ENCODE results near the gene ASTL. TPM values are rescaled to one million over a fixed set of nuclear protein-coding genes. Genes with fewer than 3 reads are reported as not detected.

ASTL gene
- total and polyA plus RNA-seq, 2 experiments from 2014 or later, result not detected

DNA sequence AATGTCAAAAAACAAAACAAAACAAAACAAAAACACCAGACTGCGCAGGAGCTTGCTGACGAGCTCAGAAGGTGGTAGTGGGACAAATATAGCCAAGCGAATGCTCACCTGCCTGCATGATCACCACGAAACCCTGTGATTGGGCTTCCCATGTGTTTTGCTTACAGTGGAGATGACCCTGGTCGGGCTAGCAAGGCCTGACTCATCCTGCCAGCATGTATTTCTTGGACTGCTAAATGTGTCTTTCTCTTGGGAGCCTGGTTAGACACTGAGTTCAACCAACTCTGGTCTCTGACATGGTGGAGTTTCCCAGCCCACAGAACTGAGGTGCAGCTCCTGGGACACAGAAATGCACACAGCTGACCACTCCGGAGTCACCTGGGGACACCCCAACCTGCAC lies 37.6 kb upstream of the ASTL start:
- H3K36me3 ChIP-seq (ENCODE audit: low read depth), result no peaks in the 10 kb centered on the region
- no peak overlapping the region for H2AFZ ChIP-seq
- H3K9ac ChIP-seq, result no peak overlapping the region
- H3K4me2 ChIP-seq (ENCODE audit: unreplicated experiment), result no peak overlapping the region
- H3K9me3 ChIP-seq (ENCODE audit: low read depth), result no peaks in the 10 kb centered on the region
- DNase-seq, result peak; percentile 74
- no peak overlapping the region for H3K27ac ChIP-seq
- peaks cover 9% of the 10 kb centered on the region for H3K4me1 ChIP-seq (ENCODE audit: insufficient read depth)
- peaks cover 13% of the 10 kb centered on the region; the same call in 1 of the 2 replicates for H3F3A ChIP-seq (ENCODE audit: insufficient read depth)
- H3K27me3 ChIP-seq (replicated peaks; ENCODE audit: insufficient read depth), result no peaks in the 10 kb centered on the region
- no peaks in the 10 kb centered on the region for H3K79me2 ChIP-seq (ENCODE audit: insufficient read depth)
- 73 to 84% methylated on average over 6 of the region's 6 CpGs for WGBS, 2 experiments (ENCODE audit: low coverage in 1 of 2, low lambda C conversion rate in 2 of 2, missing lambda C conversion rate in 2 of 2)
- H3K4me3 ChIP-seq, result no peak overlapping the region
- H4K20me1 ChIP-seq (ENCODE audit: insufficient read depth), result no peaks in the 10 kb centered on the region
- in situ Hi-C loops (cut with MboI), result no loop called here
- no peak for TF ChIP-seq EZH2 (IDR thresholded peaks at IDR 0.05; ENCODE audit: insufficient read depth, poor library complexity, severe bottlenecking)
- TF ChIP-seq EZH2phosphoT487 (IDR thresholded peaks at IDR 0.05; ENCODE audit: insufficient read depth, low read depth), result no peak
- no peaks in the 10 kb centered on the region for H3K9me2 ChIP-seq (ENCODE audit: insufficient read depth)

DNA sequence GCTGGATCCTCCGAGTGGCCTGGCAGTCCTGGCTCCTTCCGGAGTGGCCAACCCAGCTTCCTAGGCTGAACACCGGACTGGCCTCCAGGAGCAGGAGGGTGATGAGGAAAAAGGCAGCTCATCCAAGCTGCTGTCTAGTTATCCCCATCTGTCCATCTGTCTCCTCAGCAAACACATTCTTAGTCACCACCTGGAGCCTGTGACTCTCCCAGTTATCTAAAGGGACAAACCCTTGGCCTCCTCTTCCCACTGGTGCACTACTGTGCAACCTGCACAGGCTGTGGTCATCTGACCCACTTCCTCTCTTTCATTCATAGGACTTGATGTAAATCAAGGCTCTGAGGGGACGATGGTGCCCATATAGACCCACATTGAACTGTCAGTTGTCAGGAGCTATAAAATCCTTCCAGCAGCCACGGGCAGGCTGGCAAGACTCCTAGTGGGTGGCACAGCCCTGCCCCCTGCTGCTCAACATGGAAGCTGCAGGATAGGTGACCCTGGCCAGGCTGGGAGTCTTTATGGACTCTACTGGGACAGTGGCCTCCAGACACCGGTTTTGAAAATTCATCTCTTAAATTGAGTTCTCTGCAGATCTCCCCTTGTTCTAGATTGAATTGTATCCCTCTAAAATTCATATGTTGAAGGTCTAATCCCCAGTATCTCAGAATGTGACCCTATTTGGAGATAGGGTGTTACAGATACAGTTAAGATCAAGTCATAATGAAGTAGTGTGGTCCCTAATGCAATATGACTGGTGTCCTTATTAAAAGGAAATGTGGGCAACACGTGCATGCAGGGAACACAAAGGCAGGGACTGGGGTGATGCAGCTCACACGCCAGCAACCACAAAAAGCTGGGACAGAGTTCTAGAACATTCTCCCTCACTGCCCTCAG lies 36.2 kb upstream of the ASTL start:
- Histone ChIP-seq H3K27me3 (replicated peaks; ENCODE audit: insufficient read depth) (no peaks in the 10 kb centered on the region), H3K79me2 (ENCODE audit: insufficient read depth) (no peaks in the 10 kb centered on the region), H2AFZ (no peak overlapping the region), H3K36me3 (ENCODE audit: low read depth) (no peaks in the 10 kb centered on the region), H3K4me1 (ENCODE audit: insufficient read depth) (peaks cover 10% of the 10 kb centered on the region), H3K27ac (no peak overlapping the region), H3K4me2 (ENCODE audit: unreplicated experiment) (no peak overlapping the region), H3K9me2 (ENCODE audit: insufficient read depth) (no peaks in the 10 kb centered on the region), H4K20me1 (ENCODE audit: insufficient read depth) (no peaks in the 10 kb centered on the region), H3F3A (ENCODE audit: insufficient read depth) (peaks cover 19% of the 10 kb centered on the region; the same call in 1 of the 2 replicates), H3K9ac (no peak overlapping the region), H3K9me3 (ENCODE audit: low read depth) (no peaks in the 10 kb centered on the region), H3K4me3 (no peak overlapping the region)
- peak; percentile 78 for DNase-seq
- no peak for TF ChIP-seq EZH2 (IDR thresholded peaks at IDR 0.05; ENCODE audit: insufficient read depth, poor library complexity, severe bottlenecking)
- TF ChIP-seq EZH2phosphoT487 (IDR thresholded peaks at IDR 0.05; ENCODE audit: insufficient read depth, low read depth), result no peak
- in situ Hi-C loops (cut with MboI), result no loop called here
- WGBS, 2 experiments (ENCODE audit: low coverage in 1 of 2, low lambda C conversion rate in 2 of 2, missing lambda C conversion rate in 2 of 2), result 58% methylated on average over 8 of the region's 8 CpGs

DNA sequence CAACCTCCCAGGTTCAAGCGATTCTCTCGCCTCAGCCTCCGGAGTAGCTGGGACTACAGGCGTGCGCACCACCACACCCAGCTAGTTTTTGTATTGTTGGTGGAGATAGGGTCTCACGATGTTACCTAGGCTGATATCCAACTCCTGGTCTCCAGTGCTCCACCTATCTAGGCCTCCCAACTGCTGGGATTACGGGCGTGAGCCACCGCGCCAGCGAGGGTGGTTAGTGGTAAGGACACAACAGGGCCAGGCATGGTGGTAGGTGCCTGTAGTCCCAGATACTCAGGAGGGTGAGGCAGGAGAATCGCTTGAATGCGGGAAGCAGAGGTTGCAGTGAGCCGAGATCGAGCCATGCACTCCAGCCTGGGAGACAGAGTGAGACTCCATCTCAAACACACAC lies 33.5 kb upstream of the ASTL start:
- H2AFZ ChIP-seq, result no peak overlapping the region
- in situ Hi-C loops (cut with MboI), result no loop called here
- no peaks in the 10 kb centered on the region for H3K9me3 ChIP-seq (ENCODE audit: low read depth)
- no peaks in the 10 kb centered on the region for H3K9me2 ChIP-seq (ENCODE audit: insufficient read depth)
- no peak overlapping the region for H3K4me3 ChIP-seq
- H3K27me3 ChIP-seq (replicated peaks; ENCODE audit: insufficient read depth), result no peaks in the 10 kb centered on the region
- no peaks in the 10 kb centered on the region for H3K79me2 ChIP-seq (ENCODE audit: insufficient read depth)
- DNase-seq, result no peak
- H3K36me3 ChIP-seq (ENCODE audit: low read depth), result no peaks in the 10 kb centered on the region
- no peak overlapping the region for H3K9ac ChIP-seq
- H3F3A ChIP-seq (ENCODE audit: insufficient read depth), result peaks cover 24% of the 10 kb centered on the region
- peaks cover 24% of the 10 kb centered on the region for H3K4me1 ChIP-seq (ENCODE audit: insufficient read depth)
- no peaks in the 10 kb centered on the region for H4K20me1 ChIP-seq (ENCODE audit: insufficient read depth)
- no peak overlapping the region for H3K27ac ChIP-seq
- 93 to 96% methylated on average over 15 of the region's 15 CpGs for WGBS, 2 experiments (ENCODE audit: low coverage in 1 of 2, low lambda C conversion rate in 2 of 2, missing lambda C conversion rate in 2 of 2)
- H3K4me2 ChIP-seq (ENCODE audit: unreplicated experiment), result no peak overlapping the region
- no peak for TF ChIP-seq EZH2 (IDR thresholded peaks at IDR 0.05; ENCODE audit: insufficient read depth, poor library complexity, severe bottlenecking)

DNA sequence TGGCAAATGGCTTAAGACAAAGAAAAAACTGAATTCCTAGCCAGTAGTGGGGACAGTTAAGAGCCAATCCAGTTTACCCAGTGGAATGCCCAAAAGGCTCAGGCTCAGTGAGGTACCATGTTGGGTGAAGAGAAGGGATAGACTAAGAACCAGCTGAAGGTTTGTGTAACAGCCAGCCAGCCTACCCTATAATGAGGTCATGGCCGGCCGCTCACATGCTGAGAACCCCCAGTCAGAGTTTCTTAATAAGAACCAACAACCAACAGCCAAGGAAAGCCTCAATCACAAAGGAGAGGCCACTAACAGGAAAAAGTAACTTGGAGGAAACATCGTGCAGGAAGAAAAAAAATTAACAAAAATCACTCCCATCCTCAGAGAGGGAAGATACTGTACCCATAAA lies 32.3 kb upstream of the ASTL start:
- TF ChIP-seq EZH2 (IDR thresholded peaks at IDR 0.05; ENCODE audit: insufficient read depth, poor library complexity, severe bottlenecking) (no peak), EZH2phosphoT487 (IDR thresholded peaks at IDR 0.05; ENCODE audit: insufficient read depth, low read depth) (no peak)

More for the DNA sequence above, 32.3 kb upstream of the ASTL start:
- Histone ChIP-seq H3K36me3 (ENCODE audit: low read depth) (no peaks in the 10 kb centered on the region), H3K4me3 (no peak overlapping the region), H3K4me2 (ENCODE audit: unreplicated experiment) (no peak overlapping the region), H3K9me2 (ENCODE audit: insufficient read depth) (no peaks in the 10 kb centered on the region), H3K9ac (no peak overlapping the region), H3K79me2 (ENCODE audit: insufficient read depth) (no peaks in the 10 kb centered on the region), H4K20me1 (ENCODE audit: insufficient read depth) (no peaks in the 10 kb centered on the region), H3K27me3 (replicated peaks; ENCODE audit: insufficient read depth) (no peaks in the 10 kb centered on the region), H3K4me1 (ENCODE audit: insufficient read depth) (peaks cover 16% of the 10 kb centered on the region), H3F3A (ENCODE audit: insufficient read depth) (peaks cover 19% of the 10 kb centered on the region), H3K9me3 (ENCODE audit: low read depth) (no peaks in the 10 kb centered on the region), H2AFZ (no peak overlapping the region), H3K27ac (no peak overlapping the region)
- WGBS, 2 experiments (ENCODE audit: low coverage in 1 of 2, low lambda C conversion rate in 2 of 2, missing lambda C conversion rate in 2 of 2), result 98 to 100% methylated on average over 3 of the region's 3 CpGs
- no peak for DNase-seq
- in situ Hi-C loops (cut with MboI), result no loop called here

Data from GM23248 (cell line).